ENCODE results near the gene UTF1. TPM values are rescaled to one million over a fixed set of nuclear protein-coding genes. Genes with fewer than 3 reads are reported as not detected.

The UTF1 gene
- total RNA-seq, 2 experiments from 2014 or later: not detected

GRCh38 chr10:133266056-133266795, 36.2 kb downstream of the UTF1 start:
- H3K27me3 Mint-ChIP-seq: no peaks in the 10 kb centered on the region
- no peak overlapping the region for H3K27ac Mint-ChIP-seq
- intact Hi-C loops (cut with DNase I, micrococcal nuclease): no loop called here
- DNase-seq (no peak), ATAC-seq (no peak)
- H3K4me1 Mint-ChIP-seq: peaks cover 35% of the 10 kb centered on the region
- CTCF ChIA-PET: interaction anchor here (1.1 kb wide), 1 partner anchor 497 kb away, joined by 3 read pairs; no protein-coding TSS in a partner anchor
- POLR2A ChIA-PET: interaction anchor here (0.6 kb wide), 1 partner anchor 9 kb away, joined by 3 read pairs; no protein-coding TSS in a partner anchor
- H3K9me3 Mint-ChIP-seq (ENCODE audit: low read depth): no peaks in the 10 kb centered on the region
- H3K4me3 Mint-ChIP-seq: no peak overlapping the region
- peaks cover 33% of the 10 kb centered on the region for H3K36me3 Mint-ChIP-seq (ENCODE audit: low read depth)

GRCh38 chr10:133267293-133267692, 37.3 kb downstream of the UTF1 start:
- intact Hi-C loops (cut with DNase I, micrococcal nuclease): no loop called here
- H3K36me3 Mint-ChIP-seq (ENCODE audit: low read depth): peaks cover 36% of the 10 kb centered on the region
- CTCF ChIA-PET: interaction anchor here (0.5 kb wide), 1 partner anchor 224 kb away, joined by 3 read pairs; no protein-coding TSS in a partner anchor
- no peaks in the 10 kb centered on the region for H3K9me3 Mint-ChIP-seq (ENCODE audit: low read depth)
- no peak overlapping the region for H3K4me3 Mint-ChIP-seq
- H3K27ac Mint-ChIP-seq: no peak overlapping the region
- no peak for ATAC-seq
- H3K27me3 Mint-ChIP-seq: no peaks in the 10 kb centered on the region
- no peak for DNase-seq
- POLR2A ChIA-PET: no interaction called here
- H3K4me1 Mint-ChIP-seq: peaks cover 31% of the 10 kb centered on the region

- Mint-ChIP-seq H3K36me3 (ENCODE audit: low read depth) (peaks cover 36% of the 10 kb centered on the region), H3K27me3 (no peaks in the 10 kb centered on the region), H3K27ac (no peak overlapping the region), H3K4me3 (no peak overlapping the region), H3K9me3 (ENCODE audit: low read depth) (no peaks in the 10 kb centered on the region), H3K4me1 (peaks cover 26% of the 10 kb centered on the region)
- no peak for ATAC-seq
- CTCF ChIA-PET: no interaction called here
- intact Hi-C loops (cut with DNase I, micrococcal nuclease): no loop called here
- POLR2A ChIA-PET: no interaction called here
- no peak for DNase-seq
These were observed 37.8 kb downstream of the UTF1 start for GRCh38 chr10:133267829-133268228.

- Mint-ChIP-seq H3K27me3 (no peaks in the 10 kb centered on the region), H3K4me3 (no peak overlapping the region), H3K36me3 (ENCODE audit: low read depth) (peaks cover 32% of the 10 kb centered on the region), H3K4me1 (peaks cover 21% of the 10 kb centered on the region), H3K9me3 (ENCODE audit: low read depth) (no peaks in the 10 kb centered on the region), H3K27ac (no peak overlapping the region)
- no peak for ATAC-seq
- POLR2A ChIA-PET: no interaction called here
- no peak for DNase-seq
- CTCF ChIA-PET: no interaction called here
- intact Hi-C loops (cut with DNase I, micrococcal nuclease): no loop called here
These were observed 38.5 kb downstream of the UTF1 start for GRCh38 chr10:133268532-133268931.

GRCh38 chr10:133269367-133269766, 39.4 kb downstream of the UTF1 start:
- CTCF ChIA-PET: no interaction called here
- Mint-ChIP-seq H3K27me3 (no peaks in the 10 kb centered on the region), H3K4me3 (no peak overlapping the region), H3K27ac (no peak overlapping the region), H3K4me1 (peaks cover 15% of the 10 kb centered on the region), H3K9me3 (ENCODE audit: low read depth) (no peaks in the 10 kb centered on the region), H3K36me3 (ENCODE audit: low read depth) (peaks cover 26% of the 10 kb centered on the region)
- DNase-seq: no peak
- POLR2A ChIA-PET: no interaction called here
- no peak for ATAC-seq
- intact Hi-C loops (cut with DNase I, micrococcal nuclease): no loop called here

- Mint-ChIP-seq H3K27ac (no peak overlapping the region), H3K4me3 (no peak overlapping the region), H3K36me3 (ENCODE audit: low read depth) (peaks cover 30% of the 10 kb centered on the region), H3K4me1 (peaks cover 13% of the 10 kb centered on the region), H3K27me3 (no peaks in the 10 kb centered on the region), H3K9me3 (ENCODE audit: low read depth) (no peaks in the 10 kb centered on the region)
- ChIA-PET POLR2A (no interaction called here), CTCF (no interaction called here)
- intact Hi-C loops (cut with DNase I, micrococcal nuclease): no loop called here
- ATAC-seq: no peak
- DNase-seq: no peak
These were observed 40.2 kb downstream of the UTF1 start for GRCh38 chr10:133270204-133270603.

- ATAC-seq (no peak), DNase-seq (no peak)
- POLR2A ChIA-PET: no interaction called here
- Mint-ChIP-seq H3K4me3 (no peak overlapping the region), H3K27ac (no peak overlapping the region), H3K27me3 (no peaks in the 10 kb centered on the region), H3K4me1 (peaks cover 7% of the 10 kb centered on the region), H3K36me3 (ENCODE audit: low read depth) (peaks cover 25% of the 10 kb centered on the region), H3K9me3 (ENCODE audit: low read depth) (no peaks in the 10 kb centered on the region)
- intact Hi-C loops (cut with DNase I, micrococcal nuclease): no loop called here
- CTCF ChIA-PET: no interaction called here
These were observed 40.8 kb downstream of the UTF1 start for GRCh38 chr10:133270773-133271297.

GRCh38 chr10:133271521-133272300, 41.7 kb downstream of the UTF1 start:
- H3K4me1 Mint-ChIP-seq: peaks cover 3% of the 10 kb centered on the region
- H3K9me3 Mint-ChIP-seq (ENCODE audit: low read depth): no peaks in the 10 kb centered on the region
- H3K4me3 Mint-ChIP-seq: no peak overlapping the region
- ATAC-seq (no peak), DNase-seq (no peak)
- no peaks in the 10 kb centered on the region for H3K27me3 Mint-ChIP-seq
- POLR2A ChIA-PET: no interaction called here
- CTCF ChIA-PET: interaction anchor here (0.6 kb wide), 1 partner anchor 36 kb away, joined by 3 read pairs; no protein-coding TSS in a partner anchor
- intact Hi-C loops (cut with DNase I, micrococcal nuclease): no loop called here
- H3K36me3 Mint-ChIP-seq (ENCODE audit: low read depth): peaks cover 22% of the 10 kb centered on the region
- H3K27ac Mint-ChIP-seq: no peak overlapping the region

GRCh38 chr10:133272301-133272963, 42.4 kb downstream of the UTF1 start:
- intact Hi-C loops (cut with DNase I, micrococcal nuclease): no loop called here
- Mint-ChIP-seq H3K27ac (no peak overlapping the region), H3K27me3 (no peaks in the 10 kb centered on the region), H3K4me1 (peaks cover 3% of the 10 kb centered on the region), H3K9me3 (ENCODE audit: low read depth) (no peaks in the 10 kb centered on the region), H3K4me3 (no peak overlapping the region), H3K36me3 (ENCODE audit: low read depth) (peaks cover 22% of the 10 kb centered on the region)
- DNase-seq (no peak), ATAC-seq (no peak)
- ChIA-PET CTCF (no interaction called here), POLR2A (no interaction called here)

- no peak overlapping the region for H3K27ac Mint-ChIP-seq
- no peaks in the 10 kb centered on the region for H3K27me3 Mint-ChIP-seq
- peaks cover 22% of the 10 kb centered on the region for H3K36me3 Mint-ChIP-seq (ENCODE audit: low read depth)
- ChIA-PET CTCF (no interaction called here), POLR2A (no interaction called here)
- ATAC-seq (no peak), DNase-seq (no peak)
- no peak overlapping the region for H3K4me3 Mint-ChIP-seq
- no peaks in the 10 kb centered on the region for H3K9me3 Mint-ChIP-seq (ENCODE audit: low read depth)
- H3K4me1 Mint-ChIP-seq: peaks cover 6% of the 10 kb centered on the region
- intact Hi-C loops (cut with DNase I, micrococcal nuclease): no loop called here
These were observed 43.0 kb downstream of the UTF1 start for GRCh38 chr10:133272964-133273420.

- Mint-ChIP-seq H3K9me3 (ENCODE audit: low read depth) (no peaks in the 10 kb centered on the region), H3K4me3 (no peak overlapping the region), H3K36me3 (ENCODE audit: low read depth) (peaks cover 22% of the 10 kb centered on the region), H3K4me1 (peaks cover 12% of the 10 kb centered on the region), H3K27me3 (no peaks in the 10 kb centered on the region), H3K27ac (no peak overlapping the region)
- DNase-seq: no peak
- intact Hi-C loops (cut with DNase I, micrococcal nuclease): loop anchor here in 1 of 2 experiments (2.0 kb wide), 1 partner anchor 129 kb away; no protein-coding TSS in a partner anchor
- ChIA-PET CTCF (no interaction called here), POLR2A (no interaction called here)
- ATAC-seq: no peak
These were observed 43.6 kb downstream of the UTF1 start for GRCh38 chr10:133273534-133274143.

All from activated CD4-positive, alpha-beta T cell treated with anti-CD3 and anti-CD28 coated beads for 36 hours (primary cell).